ENCODE measurements around the gene STAU1.
"Not testable (repeated sequence)": the region's sequence is repeated elsewhere in the genome, so short reads cannot be mapped to it uniquely, and the experiment has no call there.

DNA sequence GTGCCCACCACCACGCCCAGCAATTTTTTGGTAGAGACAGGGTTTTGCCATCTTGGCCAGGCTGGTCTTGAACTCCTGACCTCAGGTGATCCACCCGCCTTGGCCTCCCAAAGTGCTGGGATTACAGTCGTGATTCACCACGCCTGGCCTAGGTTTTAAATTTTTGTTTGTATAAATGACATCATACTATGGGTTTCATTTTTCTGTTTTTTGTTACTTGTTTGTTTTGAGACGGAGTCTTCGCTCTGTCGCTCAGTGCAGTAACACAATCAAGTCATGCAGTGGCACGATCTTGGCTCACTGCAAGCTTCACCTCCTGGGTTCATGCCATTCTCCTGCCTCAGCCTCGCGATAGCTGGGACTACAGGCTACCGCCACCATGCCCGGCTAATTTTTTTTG lies 105.8 kb downstream of the STAU1 start:
- TF ChIP-seq, protein P1, sequence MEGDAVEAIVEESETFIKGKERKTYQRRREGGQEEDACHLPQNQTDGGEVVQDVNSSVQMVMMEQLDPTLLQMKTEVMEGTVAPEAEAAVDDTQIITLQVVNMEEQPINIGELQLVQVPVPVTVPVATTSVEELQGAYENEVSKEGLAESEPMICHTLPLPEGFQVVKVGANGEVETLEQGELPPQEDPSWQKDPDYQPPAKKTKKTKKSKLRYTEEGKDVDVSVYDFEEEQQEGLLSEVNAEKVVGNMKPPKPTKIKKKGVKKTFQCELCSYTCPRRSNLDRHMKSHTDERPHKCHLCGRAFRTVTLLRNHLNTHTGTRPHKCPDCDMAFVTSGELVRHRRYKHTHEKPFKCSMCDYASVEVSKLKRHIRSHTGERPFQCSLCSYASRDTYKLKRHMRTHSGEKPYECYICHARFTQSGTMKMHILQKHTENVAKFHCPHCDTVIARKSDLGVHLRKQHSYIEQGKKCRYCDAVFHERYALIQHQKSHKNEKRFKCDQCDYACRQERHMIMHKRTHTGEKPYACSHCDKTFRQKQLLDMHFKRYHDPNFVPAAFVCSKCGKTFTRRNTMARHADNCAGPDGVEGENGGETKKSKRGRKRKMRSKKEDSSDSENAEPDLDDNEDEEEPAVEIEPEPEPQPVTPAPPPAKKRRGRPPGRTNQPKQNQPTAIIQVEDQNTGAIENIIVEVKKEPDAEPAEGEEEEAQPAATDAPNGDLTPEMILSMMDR (IDR thresholded peaks at IDR 0.05; ENCODE audit: insufficient read depth, low read length), result not testable (repeated sequence)
- not testable (repeated sequence) for TF ChIP-seq POLR2AphosphoS5 (IDR thresholded peaks at IDR 0.05; ENCODE audit: low read depth)

All from HL-60 (cell line).